ENCODE measurements around the gene DUOXA1.

DUOXA1 gene, protein sequence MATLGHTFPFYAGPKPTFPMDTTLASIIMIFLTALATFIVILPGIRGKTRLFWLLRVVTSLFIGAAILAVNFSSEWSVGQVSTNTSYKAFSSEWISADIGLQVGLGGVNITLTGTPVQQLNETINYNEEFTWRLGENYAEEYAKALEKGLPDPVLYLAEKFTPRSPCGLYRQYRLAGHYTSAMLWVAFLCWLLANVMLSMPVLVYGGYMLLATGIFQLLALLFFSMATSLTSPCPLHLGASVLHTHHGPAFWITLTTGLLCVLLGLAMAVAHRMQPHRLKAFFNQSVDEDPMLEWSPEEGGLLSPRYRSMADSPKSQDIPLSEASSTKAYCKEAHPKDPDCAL

DNA sequence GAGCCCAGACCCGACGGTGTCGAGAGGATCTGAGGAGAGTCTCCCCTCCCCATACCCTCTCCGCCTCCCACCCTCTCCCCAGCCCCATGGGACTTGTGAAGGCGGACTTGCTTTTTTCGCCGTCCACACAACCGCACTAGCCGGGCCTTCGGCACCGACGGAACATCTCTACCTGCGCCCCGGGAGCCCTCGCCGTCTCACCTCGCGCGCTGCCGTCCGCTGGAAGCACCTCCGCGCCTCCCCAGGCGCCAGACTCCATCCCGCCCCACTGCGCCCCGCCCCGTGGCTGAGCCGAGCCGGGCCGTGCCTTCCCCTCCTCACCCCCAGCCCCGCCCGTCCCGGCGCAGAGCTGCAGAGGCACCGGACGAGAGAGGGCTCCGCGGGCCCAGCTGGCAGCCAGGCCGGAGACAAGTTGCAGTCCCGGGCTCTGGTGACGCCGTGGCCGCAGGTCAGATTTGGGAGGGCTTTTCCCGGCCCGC, at the start of gene DUOXA1, which contains the start of gene DUOX1:
DUOXA1 (minus strand) TSS at position 229 of the 479 bp plus-strand sequence. CDS start 6,865 bp downstream, outside the sequence.
DUOX1 (plus strand) TSS at position 344 of the 479 bp plus-strand sequence. CDS start 1,973 bp downstream, outside the sequence.
- no peak for DNase-seq

DNA sequence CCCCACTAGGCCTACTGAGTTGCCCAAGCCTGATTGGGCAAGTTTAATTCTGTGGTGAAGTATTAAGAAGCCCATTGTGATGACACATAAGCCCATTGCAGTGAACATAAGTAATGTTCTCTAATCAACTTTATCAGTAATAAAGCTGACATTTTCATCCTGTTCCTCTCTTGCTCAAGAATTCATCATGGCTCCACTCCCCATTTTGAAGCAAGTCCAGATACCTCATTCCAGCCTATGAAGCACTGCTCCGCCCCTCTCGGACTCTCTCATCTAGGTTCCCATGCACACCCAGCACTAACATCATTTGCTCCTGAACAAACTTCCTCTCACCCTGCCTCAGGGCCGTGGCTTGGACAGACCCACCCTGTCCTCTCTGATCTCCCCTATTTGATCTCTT, 47.6 kb upstream of the DUOXA1 start:
- no peak for DNase-seq

DNA sequence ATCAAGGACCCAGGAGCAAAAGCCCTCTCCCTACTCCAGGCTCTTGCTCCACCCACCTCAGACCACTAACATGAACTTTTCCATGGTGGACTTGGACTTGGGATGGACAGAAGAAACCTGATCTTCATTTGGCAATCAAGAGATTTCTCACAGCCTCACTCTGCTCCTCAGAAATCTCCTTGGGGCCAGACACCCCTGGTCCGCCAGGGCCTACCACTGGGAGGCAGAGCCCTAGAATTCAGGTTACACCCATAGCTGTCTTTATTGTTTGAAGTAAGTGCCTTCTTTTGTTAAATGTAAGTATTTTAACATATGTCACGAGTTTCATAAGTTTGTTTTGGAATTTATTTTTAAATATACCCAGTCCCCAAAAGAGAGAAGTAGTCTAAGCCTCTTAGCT, 44.9 kb upstream of the DUOXA1 start:
- no peak for DNase-seq

DNA sequence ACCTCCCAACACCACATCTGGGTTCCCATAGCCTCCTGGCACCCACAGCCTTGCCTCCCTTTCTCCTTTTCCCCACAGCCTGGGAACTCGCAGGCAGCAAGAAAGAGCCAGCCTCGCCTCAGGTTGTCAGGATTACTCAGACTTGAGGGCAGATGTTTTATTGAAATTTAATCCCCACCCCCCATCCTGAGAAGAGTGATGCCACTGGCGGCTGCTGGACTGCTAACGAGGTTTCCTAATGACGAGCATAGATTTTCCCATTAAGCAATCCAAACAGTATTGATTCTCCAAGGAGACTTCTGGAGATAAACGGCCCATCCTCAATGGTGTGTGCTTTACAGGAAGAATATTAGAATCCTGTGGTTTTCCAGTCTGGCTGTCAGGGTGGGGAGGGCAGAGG, 44.4 kb upstream of the DUOXA1 start:
- no peak for DNase-seq

DNA sequence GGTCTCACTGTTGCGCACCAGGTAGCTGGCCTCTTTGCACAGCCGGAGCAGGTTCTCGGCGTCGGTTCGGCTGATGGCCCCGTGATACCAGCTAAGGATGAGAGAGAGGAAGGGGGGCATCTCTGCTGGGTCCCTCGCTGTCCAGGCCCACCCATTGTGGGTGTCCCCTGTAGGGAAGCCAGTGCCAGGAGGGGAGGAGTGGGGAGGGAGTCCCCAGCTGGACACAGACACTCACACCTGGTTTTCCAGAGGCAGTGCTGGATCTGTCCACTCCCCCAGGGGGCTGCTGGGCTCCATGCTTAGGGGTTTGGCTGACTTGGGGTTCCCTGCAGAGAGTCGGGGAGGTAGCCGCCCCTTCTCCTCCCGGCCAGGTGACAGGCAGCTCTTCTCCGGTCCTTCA, 42.2 kb upstream of the DUOXA1 start:
- no peak for DNase-seq

DNA sequence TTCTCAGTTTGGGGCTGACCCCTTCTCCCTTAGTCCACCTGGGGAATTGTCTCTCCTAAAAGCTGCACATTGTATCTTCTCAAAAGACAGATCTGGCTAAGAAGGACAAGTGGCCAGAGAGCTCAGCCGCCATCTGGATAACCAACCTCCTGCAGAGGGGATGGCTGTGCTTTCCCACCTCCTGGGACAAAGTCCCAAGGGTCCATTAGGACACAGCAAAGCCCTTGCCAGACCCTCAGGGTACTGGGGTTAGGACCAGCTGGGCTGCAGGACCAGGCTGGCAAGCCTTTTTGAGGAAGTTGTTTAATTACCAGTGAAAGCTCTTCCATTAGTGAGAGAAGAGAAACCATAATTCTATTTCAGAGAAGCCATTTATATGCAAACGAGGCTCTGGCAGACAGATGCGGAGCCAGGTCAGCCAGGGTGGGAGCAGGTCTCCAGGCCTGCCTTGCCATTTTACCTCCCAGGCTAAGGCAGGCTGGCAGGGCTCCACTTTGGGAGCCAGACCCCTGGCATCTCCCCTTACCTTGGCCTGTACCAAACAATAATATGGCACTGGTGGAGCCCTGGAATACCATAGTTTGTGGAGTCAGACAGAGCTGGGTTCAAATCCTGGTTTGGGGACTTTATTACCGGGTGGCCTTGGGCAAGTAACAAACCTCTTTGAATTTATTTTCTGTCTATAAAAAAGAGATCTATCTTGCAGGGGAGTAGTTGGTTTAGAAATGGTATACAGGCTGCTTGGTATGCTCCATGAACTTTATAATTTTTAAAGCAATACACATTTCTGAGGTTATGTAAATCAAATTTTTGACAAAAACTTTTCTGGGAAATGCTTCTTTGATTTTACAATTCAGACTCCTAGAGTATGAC, 40.2 kb upstream of the DUOXA1 start:
- DNase-seq, result peak; percentile 68

DNA sequence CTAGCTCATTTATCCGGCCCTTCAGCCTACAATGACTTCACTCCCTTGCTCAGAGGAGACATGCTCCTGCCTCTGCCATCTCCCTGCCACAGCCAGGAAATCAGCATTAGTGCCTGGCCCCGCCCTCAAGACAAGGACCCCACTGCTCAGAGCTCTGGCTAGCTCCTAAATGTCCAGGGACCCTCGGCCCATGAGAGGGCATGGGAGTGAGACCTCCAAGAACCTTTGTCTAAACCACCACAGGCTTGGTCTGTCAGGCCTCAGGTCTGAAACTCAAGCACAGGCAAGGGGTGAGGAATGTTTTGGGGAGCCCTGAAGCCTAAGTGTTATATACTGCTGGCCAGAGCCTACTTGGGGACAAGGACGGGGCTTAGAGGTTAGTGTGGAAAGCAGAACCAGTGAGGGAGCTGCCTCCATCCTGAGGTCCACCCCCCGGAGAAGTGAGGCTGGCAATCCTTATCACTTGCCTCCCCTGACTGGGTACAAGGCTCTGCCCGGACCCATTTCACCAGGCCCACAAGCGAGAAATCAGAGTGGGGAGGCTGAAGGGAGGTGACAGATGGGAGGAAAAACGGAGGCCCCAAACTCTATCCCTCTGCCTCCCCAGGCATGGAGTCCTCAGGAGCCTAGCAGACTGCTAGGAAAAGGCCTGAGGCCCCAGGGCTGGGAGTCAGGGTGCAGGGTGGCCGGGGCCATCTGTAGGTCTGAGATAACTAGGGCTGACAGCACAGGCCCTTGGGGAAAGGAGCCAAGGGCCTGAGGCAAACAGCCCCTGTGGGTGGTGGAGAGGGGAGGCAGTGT, 39.3 kb upstream of the DUOXA1 start:
- no peak for DNase-seq

DNA sequence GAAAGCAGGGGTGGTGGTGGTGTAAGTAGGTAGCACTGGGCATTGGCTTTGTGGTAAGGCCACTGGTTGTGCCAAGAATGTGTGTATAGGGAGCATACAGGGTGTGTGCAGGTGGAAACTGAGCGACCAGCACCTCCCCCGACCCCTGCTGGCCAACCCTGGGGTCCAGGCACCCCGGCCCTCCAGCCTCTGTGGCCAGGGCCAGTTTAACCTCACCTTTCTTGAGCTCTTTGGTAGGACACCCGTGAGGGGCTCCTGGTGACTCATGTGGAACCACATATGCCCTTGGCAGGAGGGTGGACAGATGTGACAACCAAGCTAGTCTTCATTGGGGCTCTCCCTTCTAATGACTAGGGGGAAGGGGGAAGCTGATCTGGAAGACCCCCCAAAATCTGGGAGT, 38.6 kb upstream of the DUOXA1 start:
- DNase-seq, result no peak

DNA sequence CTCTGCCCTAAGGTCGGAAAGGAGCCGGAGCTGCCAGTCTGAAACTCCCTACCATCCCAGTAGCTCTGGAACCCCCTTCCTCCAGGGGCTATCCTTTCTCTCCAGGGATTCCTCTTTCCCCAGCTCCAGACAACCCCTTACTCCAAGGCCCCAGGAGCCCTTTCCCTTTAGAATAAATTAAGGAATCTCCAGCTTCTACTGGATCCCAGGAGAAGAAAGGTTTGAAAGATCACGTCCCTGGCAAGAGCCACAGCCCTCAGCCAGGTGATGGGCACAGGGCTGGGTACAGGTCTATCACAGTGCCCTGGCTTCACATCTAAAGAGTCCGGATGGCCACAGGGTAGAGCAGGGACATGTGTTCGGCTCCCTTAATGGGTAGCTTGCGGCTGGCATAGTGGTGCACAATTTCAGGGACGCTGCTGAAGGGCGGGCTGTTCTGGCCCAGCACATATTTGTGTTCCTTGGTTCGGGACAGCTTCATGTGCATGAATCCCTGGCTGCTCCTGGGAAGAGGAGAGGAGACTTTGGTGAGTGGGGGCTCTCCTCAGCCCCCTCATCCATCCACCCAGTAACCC, 38.0 kb upstream of the DUOXA1 start:
- DNase-seq, result no peak

DNA sequence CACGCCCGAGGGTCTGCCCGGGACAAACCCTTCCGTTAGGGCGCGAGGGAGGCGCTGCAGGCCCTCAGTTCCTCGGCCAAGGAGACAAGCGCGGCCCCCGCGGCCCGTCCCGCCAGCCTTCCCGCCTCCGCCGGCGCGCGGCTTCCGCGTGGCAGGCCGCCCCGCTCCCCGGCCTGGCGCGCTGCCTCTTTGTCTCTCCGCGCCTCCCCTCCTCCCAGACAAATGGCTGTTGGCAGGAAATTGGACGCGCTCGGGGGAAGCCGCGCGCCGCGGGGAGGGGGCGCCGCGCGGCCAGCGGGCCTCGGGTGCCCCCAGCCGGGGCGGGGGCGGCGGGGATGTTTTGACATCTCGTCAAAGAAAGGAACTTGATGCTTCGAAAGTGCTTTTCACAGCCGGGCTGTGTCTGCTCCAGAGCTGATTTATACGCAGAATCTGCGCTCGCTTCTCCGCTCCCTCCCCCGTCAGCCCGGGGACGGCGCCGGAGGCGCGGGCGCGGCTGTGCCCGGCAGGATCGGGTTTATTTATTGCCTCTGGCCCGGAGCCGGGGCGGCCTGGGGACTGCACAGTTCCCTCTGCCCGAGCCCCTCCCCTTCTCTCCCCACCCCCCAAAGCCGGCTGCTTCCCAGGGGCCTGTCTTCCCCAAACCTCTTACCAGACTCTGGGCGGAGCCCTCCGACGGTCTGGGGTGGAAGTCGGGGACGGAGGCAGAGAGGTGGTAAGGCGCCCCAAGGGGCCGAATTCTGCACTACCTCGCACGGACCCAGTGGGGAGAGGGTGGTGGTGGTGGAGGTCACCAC, 37.4 kb upstream of the DUOXA1 start:
- peak; percentile 66 for DNase-seq

DNA sequence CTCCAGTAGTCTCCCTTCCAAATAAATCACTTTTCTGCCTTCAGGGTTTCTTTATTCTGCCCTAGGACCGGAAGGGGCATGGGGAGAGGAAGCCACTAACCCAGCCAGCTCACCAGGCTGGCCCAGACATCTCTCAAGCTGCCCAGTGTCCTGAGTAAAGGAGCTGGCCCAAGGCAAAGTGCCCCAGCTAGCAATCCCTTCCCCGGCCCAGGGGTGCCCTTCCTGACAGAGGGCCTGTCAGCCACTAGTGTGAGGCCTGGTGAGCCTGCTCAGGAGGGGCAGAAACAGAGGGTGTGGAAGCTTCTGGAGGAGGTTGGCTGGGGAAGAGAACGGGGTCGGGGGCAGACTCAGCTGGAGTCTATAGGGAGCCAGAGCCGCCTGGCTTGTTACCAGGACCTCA, 35.9 kb upstream of the DUOXA1 start:
- no peak for DNase-seq

DNA sequence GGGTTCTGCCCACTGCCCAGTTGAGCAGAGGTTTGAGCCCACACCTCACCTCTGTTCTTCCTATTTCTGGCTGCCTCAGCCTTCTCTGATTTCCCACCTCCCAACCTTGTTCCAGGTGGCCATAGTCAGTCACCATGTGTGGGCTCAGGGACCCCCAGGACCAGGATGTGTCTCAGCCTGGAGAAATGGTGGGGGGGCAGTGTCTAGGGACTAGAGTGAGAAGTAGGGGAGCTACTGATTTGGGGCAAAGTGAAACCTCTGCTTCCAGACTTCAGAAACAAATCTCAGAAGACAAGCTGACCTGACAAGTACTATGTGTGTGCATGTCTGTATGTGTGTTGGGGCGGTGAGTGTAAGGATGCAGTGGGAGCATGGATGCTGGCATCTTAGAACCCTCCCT, 35.2 kb upstream of the DUOXA1 start:
- DNase-seq, result no peak

DNA sequence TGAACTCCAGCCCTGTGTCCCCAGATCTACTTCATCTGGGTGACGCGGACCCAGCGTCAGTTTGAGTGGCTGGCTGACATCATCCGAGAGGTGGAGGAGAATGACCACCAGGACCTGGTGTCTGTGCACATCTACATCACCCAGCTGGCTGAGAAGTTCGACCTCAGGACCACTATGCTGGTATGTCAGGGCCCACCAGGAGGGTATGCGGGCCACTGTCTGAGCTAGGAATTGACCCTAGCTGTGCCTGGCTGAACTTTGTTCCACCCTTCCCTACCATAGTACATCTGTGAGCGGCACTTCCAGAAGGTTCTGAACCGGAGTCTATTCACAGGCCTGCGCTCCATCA, 33.8 kb upstream of the DUOXA1 start:
- DNase-seq, result no peak

DNA sequence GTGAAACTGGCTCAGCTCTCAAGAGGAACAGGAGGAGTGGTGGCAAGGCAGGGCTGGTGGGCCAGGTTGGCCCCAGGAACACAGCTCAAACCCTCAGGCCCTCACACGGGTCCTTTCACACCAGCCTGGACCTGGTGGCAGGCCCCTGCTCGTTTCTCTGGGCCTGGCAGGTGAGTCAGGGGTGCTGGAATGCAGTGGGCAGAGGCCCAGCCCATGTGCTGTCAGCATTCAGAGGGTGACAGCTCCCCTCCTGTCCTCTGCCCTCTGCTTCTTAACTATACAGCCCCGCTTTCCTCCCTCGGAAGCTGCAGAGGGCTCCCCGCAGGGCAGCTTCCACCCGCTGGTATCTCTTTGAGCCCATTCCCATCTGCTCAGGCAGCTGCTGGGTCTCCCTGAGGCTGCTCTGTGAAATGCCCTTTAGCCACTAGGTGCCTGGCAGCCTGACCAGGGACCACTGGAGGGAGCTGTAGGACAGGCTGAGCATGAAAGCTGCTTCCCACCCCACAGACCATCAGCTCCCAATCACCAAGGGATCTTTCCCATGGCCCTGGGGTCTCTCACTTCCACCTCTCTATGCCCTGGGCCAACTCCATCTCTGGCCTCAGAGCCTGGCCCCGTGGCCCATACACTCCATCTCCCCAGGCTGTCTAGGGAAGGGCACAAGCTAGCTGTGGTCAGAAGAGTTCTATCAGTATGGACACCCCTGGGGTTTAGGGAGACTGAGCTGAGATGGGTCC, 33.3 kb upstream of the DUOXA1 start:
- peak; percentile 59 for DNase-seq

DNA sequence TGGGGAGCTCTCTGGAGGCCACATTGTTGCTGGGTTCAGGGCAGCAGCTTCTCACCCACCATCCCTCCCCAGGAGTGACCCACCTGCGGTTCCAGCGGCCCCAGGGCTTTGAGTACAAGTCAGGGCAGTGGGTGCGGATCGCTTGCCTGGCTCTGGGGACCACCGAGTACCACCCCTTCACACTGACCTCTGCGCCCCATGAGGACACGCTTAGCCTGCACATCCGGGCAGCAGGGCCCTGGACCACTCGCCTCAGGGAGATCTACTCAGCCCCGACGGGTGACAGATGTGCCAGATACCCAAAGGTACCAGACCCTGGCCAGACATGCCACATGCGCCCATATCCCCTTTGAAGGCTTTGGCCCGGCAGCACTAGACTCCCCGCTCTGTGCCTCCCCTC, 32.0 kb upstream of the DUOXA1 start:
- no peak for DNase-seq

DNA sequence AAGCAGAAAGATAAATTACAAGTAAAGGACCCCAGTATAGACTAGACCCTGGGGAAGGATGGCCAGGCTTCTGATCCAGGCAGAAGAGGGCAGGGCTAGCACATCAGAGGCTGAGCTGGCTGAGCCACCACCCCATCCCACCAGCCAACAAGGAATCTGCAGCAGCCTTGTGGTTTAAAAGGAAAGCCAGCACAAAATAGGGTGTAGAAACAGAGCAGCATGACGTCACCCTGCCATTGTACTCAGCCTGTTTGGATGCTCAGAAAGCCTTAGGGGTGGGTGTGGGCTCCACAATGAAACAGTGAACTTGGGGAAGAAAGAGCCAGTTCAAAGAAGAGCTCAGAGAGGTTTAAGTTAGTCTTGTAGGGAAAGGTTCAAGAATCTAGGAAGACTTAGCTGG, 28.3 kb upstream of the DUOXA1 start:
- DNase-seq, result no peak

DNA sequence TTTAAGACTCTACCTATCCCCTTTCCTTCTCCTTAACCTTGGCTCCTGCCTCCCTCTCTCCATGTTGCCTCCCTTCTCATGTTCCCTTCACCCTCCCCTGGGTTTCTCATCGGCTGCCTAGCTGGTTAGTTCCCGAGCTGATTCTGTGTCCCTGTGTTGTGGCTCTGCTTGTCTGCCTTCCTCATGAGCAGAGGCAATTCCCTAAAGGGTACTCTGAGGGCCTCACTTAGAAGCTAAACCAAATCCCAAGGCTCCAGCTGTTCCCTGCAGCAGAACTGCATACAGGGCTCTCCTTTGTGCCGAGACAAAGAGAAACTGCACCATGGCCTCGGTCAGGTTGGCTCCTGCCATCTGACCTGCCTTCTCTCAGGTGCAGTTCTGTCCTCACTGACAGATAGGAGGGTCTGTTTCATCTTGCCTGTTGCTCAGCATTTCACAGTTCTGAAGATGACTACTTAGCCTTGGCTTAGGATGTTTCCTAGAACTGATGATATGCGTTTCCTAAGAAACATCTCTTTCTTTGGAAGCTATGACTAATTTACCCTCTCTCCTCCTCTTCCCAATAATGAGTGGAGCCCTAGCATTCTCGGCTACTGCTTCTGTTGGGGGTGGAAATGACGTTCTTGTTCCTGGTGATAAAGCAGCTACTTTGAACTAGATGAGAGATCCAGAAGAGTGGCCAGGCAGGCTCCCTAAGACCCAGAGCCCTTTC, 27.2 kb upstream of the DUOXA1 start:
- no peak for DNase-seq

DNA sequence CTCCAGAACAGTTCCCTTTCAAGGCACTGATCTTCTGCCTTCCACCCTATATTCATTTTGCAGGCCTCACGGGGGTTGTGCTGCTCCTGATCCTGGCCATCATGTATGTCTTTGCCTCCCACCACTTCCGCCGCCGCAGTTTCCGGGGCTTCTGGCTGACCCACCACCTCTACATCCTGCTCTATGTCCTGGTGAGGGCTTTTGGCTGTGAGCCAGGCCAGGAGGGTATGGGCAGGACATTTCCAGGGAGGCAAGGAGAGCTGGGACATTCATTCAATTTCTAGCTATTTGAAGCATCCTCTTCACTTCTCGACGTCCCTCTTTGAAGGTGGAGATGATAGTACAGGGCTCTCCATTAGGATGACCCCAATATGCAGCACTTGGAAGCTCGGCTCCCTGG, 26.1 kb upstream of the DUOXA1 start:
- DNase-seq, result no peak

DNA sequence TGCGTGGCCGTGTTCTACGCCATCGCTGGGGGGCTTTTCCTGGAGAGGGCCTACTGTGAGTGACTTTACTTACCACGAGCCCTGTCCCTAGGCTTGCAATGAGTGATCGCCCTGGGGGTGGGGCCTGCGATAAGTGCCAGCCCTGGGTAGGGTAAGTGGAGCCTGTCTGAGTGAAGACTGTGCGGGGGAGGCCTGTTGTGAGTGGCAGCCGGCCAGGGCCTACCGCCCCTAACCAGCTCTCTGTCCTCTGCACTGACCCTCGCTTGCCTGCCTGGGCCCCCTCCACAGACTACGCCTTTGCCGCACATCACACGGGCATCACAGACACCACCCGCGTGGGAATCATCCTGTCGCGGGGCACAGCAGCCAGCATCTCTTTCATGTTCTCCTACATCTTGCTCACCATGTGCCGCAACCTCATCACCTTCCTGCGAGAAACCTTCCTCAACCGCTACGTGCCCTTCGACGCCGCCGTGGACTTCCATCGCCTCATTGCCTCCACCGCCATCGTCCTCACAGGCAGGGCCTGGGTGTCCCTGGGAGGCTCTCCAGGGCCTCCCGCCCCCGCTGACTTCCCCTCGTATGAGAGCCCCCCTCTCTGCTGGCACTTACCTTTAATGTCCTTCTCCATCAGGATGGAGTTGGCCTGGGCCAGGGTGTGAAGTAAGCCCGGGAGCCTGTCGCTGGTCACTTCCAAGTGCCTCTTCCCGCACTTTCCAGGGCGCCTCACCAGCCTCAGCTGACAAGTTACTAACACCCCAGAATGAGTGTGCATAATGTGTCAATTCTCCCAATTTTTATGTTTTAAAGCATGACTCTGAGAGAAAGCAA, 22.5 kb upstream of the DUOXA1 start:
- no peak for DNase-seq

DNA sequence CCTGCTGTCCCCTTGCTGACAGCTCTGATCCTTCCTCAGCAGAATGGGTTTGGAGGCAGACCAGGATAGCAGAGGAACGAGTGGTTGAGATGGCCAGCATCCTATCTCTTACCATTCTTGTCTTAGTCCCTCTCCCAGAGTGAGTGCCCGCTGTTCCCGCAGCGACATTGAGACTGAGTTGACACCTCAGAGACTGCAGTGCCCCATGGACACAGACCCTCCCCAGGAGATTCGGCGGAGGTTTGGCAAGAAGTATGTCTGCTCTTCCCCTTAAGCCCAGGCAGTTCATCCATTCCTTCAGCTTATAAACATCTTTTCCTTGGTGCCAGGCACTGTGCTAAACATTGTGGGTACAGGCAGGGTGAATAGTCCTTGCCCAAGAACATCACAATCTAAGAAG, 21.3 kb upstream of the DUOXA1 start:
- DNase-seq, result no peak
